HG03095 (cell line): Measurements from ENCODE around the gene LGALS12.

Experiments used
- ATAC-seq: cut with Tn5 transposase; IDR thresholded peaks from one replicate; pipeline ENCODE4 v1.9.1; 2021; ENCODE audit warnings: moderate library complexity; ENCODE audit not compliant: unreplicated experiment

The LGALS12 gene, protein sequence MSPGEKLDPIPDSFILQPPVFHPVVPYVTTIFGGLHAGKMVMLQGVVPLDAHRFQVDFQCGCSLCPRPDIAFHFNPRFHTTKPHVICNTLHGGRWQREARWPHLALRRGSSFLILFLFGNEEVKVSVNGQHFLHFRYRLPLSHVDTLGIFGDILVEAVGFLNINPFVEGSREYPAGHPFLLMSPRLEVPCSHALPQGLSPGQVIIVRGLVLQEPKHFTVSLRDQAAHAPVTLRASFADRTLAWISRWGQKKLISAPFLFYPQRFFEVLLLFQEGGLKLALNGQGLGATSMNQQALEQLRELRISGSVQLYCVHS

GRCh38 chr11:63505857-63506528 is at the start of gene LGALS12:
Gene LGALS12, plus strand, starts transcription at chr11:63506084. Its CDS starts 375 bp downstream, at chr11:63506459.
- no peak for ATAC-seq

DNA sequence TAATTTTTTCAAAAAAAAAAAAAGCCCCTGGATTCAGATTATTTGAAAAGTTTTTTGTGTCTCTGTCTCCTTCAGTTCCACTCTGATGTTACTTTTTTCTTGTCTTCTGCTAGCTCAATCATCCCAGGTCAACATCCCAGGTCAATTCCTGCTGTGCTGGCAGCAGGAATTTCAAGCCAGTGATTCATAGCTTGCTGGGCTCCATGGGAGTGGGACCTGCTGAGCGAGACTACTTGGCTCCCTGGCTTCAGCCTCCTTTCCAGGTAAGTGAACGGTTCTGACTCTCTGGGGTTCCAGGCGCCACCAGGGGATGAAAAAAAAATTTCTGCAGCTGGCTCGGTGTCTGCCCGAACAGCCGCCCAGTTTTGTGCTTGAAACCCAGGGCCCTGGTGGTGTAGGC is 46.3 kb upstream of the LGALS12 start:
- no peak for ATAC-seq

DNA sequence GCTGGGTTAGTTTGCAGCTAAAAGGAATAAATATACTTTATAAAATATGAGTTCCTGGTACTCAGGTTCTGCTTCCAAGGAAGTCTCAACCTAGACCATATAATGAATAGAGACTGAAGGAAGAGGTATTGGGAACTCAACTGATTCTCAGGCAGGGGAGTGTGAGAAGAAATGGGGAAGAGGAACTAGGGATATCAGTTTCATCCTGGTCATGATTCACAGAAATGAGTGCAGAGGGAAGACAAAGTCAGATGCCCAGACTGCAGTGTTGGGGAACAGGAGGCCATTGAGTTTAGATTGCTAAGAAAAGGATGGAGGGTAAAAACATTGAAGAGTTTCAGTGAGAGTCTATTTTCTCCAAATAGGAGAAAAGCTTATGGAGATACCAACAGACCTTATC is 43.7 kb upstream of the LGALS12 start:
- no peak for ATAC-seq

GRCh38 chr11:63470311-63470710 is 35.6 kb upstream of the LGALS12 start:
- ATAC-seq: no peak

DNA sequence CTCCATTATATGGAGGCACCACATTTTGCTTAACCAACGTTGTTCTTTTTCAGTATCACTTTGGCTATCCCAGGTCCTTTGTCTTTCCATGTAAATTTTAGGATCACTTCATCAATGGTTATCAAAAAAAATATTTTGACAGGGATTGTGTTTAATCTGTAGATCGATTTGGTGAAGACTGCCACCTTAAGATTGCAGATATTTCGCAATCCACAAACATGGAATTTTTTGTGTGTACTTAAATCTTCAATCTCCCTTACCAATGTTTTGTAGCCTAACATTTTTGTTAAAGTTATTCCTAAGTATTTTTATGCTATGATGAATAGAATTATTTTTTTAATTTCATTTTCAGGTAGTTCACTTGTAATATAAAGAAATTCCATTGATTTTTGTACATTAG is 33.5 kb upstream of the LGALS12 start:
- no peak for ATAC-seq

- ATAC-seq: no peak
Observed at GRCh38 chr11:63476618-63477017, 29.3 kb upstream of the LGALS12 start.

DNA sequence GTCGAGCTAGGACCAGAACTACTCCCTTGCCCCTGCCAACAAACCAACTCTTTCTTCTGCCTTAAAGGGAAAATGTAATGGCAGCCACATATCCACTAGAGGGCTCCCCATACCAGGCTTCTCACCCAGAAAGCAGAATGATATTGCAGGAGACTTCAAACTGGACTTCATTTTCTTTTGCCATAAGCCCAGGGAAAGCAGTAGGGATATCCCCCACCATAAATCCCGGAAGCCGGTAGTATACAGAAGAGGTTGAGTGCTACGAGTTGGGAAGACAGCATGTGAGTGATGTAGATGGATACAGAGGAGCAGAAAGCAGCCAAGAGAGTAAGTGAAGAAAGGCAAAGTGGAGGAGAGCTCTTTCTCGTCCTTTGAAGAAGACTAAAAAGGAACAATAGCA is 27.0 kb upstream of the LGALS12 start:
- no peak for ATAC-seq

DNA sequence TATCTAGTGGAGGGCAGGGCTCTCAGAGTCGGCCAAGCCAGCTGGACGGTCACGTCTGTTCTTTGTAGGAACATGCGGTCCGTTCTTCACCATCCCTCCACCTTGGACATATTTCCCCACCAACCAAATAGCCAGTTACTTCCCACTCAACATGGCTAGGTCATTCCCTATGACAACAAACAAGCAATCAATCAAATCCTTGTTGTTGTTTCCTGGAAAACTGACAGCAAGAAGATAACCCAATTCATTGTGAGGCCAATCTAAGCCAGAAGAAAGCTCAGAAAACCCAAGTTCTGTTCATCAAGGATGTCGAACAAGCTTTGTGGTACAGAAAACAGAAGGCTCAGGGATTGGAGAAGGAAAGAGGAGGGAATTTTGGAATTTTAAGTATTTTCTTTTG is 25.8 kb upstream of the LGALS12 start:
- ATAC-seq: no peak

DNA sequence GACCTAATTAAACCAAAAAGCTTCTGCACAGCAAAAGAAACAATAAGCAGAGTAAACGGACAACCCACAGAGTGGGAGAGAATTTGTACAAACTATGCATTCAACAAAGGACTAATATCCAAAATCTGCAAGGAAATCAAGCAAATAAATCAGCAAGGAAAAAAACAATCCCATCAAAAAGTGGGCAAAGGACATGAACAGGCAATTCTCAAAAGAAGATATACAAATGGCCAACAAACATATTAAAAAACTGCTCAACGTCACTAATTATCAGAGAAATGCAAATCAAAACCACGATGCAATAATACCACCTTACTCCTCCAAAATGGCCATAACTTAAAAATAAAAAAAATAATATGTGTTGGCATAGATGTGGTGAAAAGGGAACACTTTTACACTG is 20.1 kb upstream of the LGALS12 start:
- ATAC-seq: no peak

DNA sequence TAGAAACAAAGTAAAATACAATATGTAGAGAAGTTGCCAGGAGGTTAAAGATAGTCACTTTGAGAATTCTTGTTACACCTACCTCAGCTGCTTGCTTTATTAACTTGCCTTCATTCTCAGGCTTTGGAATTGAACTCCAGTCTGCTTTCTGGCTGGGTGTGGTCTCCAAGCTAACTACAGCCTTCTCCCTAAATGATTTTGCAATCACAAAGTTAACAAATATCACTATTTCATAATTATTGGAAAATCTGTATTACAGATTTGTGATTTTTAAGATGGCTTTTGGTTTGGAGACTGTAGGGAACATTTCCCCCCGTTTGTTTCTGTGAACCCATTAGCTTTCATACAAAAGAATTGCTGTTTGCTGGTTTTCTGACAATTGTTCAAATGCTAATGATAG is 17.1 kb upstream of the LGALS12 start:
- ATAC-seq: no peak

DNA sequence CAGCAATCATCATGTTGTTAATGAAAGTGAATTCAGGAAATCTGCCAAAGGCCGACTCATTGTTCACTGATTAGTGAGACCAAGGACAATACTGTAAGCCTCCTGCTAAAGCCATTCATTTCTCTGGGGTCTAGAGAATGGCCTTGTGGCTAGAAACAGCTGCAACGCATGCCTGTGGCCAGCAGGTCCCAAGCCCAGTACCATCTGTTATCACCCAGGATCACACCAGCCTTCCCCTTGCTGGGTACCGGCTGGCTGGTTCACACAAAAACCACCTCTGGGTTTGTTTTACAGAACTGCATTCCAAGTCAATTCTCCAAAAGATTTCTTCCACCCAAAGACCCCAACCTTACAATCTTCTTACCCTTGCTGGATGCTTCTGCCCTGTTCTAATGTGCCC is 16.0 kb upstream of the LGALS12 start:
- no peak for ATAC-seq

DNA sequence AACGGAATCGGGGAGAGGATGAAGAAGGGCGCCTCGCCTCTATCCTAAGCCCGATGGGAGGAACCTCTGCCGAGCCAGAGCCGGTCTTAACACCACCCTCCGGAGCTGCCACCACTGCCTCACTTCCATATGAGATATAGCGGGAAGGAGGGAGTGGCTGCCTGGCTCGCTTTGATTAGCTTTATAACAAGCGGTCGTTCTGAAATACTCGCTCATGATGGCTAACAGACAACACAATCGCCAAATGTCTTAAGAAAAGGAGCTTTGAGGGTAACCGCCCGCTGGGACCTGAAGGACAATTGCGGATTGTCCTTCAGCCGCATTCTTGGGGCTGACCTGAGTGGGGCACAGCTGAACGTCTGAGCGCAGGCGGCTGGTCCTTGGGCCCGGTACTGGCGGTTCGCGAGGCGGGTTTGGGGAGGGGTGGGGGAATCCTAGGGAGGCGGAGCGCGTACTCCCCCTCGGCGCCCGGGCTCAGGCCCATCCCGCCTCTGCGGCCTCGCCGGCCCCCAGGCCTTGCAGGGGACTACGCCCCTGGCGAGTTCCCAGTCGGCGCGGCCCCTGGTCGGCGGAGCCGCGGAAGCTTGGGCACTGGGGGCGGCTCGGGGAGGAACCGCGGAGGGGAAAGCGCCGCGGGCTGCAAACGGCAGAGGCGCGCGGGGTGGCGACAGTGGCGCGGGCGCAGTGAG is 15.2 kb upstream of the LGALS12 start, which contains the start of gene PLAAT5:
Gene PLAAT5 (minus strand): TSS at position 617 of the 689 bp plus-strand sequence. CDS start 133 bp downstream, at position 484.
- no peak for ATAC-seq

DNA sequence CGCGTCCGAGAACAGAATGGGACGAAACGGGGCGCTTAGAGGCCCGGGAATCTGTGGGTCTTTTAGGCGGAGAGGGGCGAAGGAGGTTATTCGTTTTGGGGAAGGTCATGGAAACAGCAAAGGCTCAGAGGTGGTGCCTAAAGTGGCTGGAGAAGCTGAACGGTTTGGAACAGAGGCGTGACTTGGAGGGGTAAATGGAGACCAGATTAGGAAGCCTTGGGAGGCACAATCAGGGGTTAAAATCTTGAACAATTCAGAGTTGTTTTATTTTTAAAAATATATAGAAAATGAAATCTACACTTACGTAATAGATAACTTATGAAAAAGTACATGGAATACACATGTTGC is 14.7 kb upstream of the LGALS12 start:
- ATAC-seq: no peak

DNA sequence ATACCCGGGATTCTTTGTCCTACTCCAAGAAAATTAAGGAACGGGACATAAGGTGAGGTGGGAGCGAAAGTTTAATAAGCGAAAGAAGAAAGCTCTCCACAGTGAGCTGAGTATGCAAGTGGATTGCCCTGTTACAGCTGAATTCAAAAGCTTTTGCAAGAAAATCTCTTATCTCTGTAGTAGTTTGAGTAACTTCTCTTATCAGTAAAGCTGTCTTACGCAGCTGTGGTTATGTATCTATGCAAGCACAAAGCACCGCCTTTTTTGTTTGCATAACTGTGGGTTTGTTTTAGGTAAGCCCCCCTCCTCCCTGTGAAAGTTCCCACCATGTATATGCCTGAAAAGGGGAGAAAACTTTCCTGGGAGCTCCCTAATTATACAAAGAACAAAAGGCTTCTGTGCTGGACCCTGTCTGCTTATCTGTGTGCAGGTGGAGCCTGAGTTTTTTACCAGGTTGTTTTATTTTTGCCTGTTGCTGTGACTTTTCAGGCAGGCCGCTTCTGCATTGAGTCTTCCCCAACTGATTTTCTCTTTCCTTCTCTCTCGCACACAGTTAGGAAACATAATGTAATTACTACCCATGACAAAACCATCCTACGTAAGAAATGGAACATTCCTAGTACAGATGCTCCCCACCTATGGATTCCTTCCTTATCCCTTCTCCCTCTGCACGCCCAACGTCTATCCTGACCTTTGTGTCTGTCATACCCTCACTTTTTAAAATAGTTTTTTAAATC is 14.1 kb upstream of the LGALS12 start:
- ATAC-seq: no peak

DNA sequence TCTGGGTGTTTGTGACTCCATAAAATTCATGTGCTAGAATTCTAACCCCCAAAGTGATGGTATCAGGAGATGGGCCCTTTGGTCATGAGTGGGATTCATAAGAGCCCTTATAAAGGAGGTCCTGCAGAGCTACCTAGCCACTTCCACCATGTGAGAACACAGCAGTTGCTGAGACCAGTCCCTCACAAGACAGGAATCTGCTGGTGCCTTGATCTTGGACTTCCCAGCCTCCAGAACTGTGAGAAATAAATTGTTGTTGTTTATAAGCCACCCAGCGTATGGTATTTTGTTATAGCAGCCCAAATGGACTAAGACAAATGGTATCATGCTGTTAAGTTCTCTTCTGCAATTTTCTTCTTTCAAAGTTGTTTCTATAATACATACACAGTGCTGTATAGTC is 13.4 kb upstream of the LGALS12 start:
- ATAC-seq: no peak

GRCh38 chr11:63493127-63493526 is 12.8 kb upstream of the LGALS12 start:
- ATAC-seq: no peak

DNA sequence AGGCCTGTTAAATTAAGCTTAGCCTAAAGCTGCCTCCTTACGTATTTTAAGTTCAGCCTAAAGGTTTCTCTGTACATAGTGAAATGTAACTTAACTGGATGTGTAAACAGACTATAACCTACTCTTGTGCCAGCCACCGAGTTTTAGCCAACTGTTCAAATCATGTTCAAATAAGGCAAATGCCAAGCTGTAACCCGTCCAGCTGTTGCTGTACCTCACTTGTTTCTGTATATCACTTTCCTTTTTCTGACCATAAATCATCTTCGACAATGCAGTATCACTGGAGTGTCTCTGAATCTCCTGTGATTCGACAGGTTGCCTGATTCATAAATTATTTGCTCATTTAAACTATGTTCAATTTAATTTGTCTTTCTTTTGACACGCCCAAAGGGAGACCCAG is 10.9 kb upstream of the LGALS12 start:
- ATAC-seq: no peak

- no peak for ATAC-seq
Observed at GRCh38 chr11:63499874-63500273, 6.0 kb upstream of the LGALS12 start.

GRCh38 chr11:63501236-63501635 is 4.6 kb upstream of the LGALS12 start:
- no peak for ATAC-seq

DNA sequence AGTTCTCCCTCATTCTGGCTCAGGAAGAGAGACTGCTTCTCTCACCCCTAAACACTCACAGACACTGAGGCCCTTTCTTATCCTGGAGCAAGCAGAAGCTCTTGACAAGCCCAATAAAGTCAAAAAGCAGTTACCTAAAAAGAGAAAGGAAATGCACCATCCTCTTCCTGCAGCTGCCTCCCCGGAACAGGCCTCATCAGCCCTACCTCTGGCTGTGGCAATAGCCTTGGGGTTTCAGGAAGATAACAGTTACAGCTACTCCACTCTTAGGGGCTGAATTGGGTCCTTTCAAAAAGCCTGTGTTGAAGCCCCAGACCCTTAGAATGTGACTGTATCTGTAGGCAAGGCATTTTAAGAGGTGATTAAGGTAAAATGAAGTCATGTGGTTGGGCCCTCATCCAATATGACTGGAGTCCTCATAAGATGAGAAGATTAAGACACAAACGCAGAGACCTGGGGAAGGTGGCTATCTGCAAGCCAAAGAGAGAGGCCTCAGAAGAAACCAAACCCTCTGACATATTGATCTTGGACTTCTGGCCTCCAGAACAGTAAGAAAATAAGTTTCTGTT is 3.5 kb upstream of the LGALS12 start:
- ATAC-seq: no peak

GRCh38 chr11:63503492-63503891 is 2.4 kb upstream of the LGALS12 start:
- ATAC-seq: no peak
